ENCODE measurements around the gene NME2. TPM values are rescaled to one million over a fixed set of nuclear protein-coding genes. Genes with fewer than 3 reads are reported as not detected.
"Not testable (repeated sequence)": the region's sequence is repeated elsewhere in the genome, so short reads cannot be mapped to it uniquely, and the experiment has no call there.

Gene NME2
- 245 TPM for total RNA-seq
- long read RNA-seq, transcript NME2-202 (4 exons, 866 nt) = minor isoform, 25 of 106 reads
- long read RNA-seq, transcript NME2-205 (5 exons, 826 nt) = major isoform, 78 of 106 reads
- long read RNA-seq, partial matches to known transcripts = 1 of 106 reads
- long read RNA-seq, other reads (novel, unspliced or antisense) = 0 of 106 reads

- intact Hi-C loops (cut with DNase I) = no loop called here
- DNase-seq (peak; percentile 96), ATAC-seq (ENCODE audit: poor library complexity) (peak; percentile 97)
These were observed at the start of gene NME2 for GRCh38 chr17:51166198-51166986. NME2 (plus strand) TSS chr17:51166411; CDS start chr17:51166831, 420 bp downstream.

- no peak for DNase-seq
- ATAC-seq (ENCODE audit: poor library complexity) = no peak
- intact Hi-C loops (cut with DNase I) = no loop called here
These were observed 47.6 kb upstream of the NME2 start for GRCh38 chr17:51118330-51119195.

GRCh38 chr17:51119415-51120356 is 46.5 kb upstream of the NME2 start:
- intact Hi-C loops (cut with DNase I) = no loop called here
- peak; percentile 24 for ATAC-seq (ENCODE audit: poor library complexity)
- peak; percentile 57 for DNase-seq

- DNase-seq = no peak
- ATAC-seq (ENCODE audit: poor library complexity) = peak; percentile 13
- intact Hi-C loops (cut with DNase I) = no loop called here
These were observed 45.9 kb upstream of the NME2 start for GRCh38 chr17:51120357-51120738.

GRCh38 chr17:51120739-51121619 is 45.2 kb upstream of the NME2 start, which contains the start of gene SPAG9:
SPAG9 (minus strand) TSS chr17:51120868; CDS start chr17:51120656, 212 bp downstream.
- peak; percentile 98 for DNase-seq
- peak; percentile 89 for ATAC-seq (ENCODE audit: poor library complexity)
- intact Hi-C loops (cut with DNase I) = no loop called here

GRCh38 chr17:51121620-51122472 is 44.4 kb upstream of the NME2 start:
- DNase-seq = peak; percentile 90
- intact Hi-C loops (cut with DNase I) = no loop called here
- ATAC-seq (ENCODE audit: poor library complexity) = peak; percentile 86

- intact Hi-C loops (cut with DNase I) = not testable (repeated sequence)
These were observed 43.6 kb upstream of the NME2 start for GRCh38 chr17:51122473-51123115.

GRCh38 chr17:51124640-51125503 is 41.3 kb upstream of the NME2 start:
- intact Hi-C loops (cut with DNase I) = no loop called here
- DNase-seq (no peak), ATAC-seq (ENCODE audit: poor library complexity) (no peak)

More at GRCh38 chr17:51122473-51123115, 43.6 kb upstream of the NME2 start:
- not testable (repeated sequence) for DNase-seq; ATAC-seq (ENCODE audit: poor library complexity)

GRCh38 chr17:51128076-51128475 is 38.1 kb upstream of the NME2 start:
- ATAC-seq (ENCODE audit: poor library complexity) (no peak), DNase-seq (no peak)
- intact Hi-C loops (cut with DNase I) = no loop called here

GRCh38 chr17:51132964-51133319 is 33.3 kb upstream of the NME2 start:
- ATAC-seq (ENCODE audit: poor library complexity) (peak; percentile 92), DNase-seq (no peak)
- intact Hi-C loops (cut with DNase I) = no loop called here

GRCh38 chr17:51133365-51133764 is 32.8 kb upstream of the NME2 start:
- no peak for ATAC-seq (ENCODE audit: poor library complexity)
- DNase-seq = no peak
- intact Hi-C loops (cut with DNase I) = no loop called here

GRCh38 chr17:51135956-51136355 is 30.3 kb upstream of the NME2 start:
- intact Hi-C loops (cut with DNase I) = no loop called here
- no peak for ATAC-seq (ENCODE audit: poor library complexity)
- DNase-seq = no peak

- intact Hi-C loops (cut with DNase I) = no loop called here
- ATAC-seq (ENCODE audit: poor library complexity) = no peak
- no peak for DNase-seq
These were observed 23.6 kb upstream of the NME2 start for GRCh38 chr17:51142597-51142996.

- no peak for ATAC-seq (ENCODE audit: poor library complexity)
- DNase-seq = no peak
- intact Hi-C loops (cut with DNase I) = no loop called here
These were observed 21.8 kb upstream of the NME2 start for GRCh38 chr17:51144266-51145022.

All from Right ventricle myocardium superior (tissue), 1 donor.